Gastrocnemius medialis (tissue), 4 donors: Measurements from ENCODE around the gene ZBTB49. TPM values are rescaled to one million over a fixed set of nuclear protein-coding genes. Genes with fewer than 3 reads are reported as not detected.

ENCODE experiments used
- ATAC-seq, 2 donors: fragments of 150-250 bp; one replicate each; pipeline ENCODE4 v1.9.1; 2016
- DNase-seq, 2 donors: peaks; one replicate each; pipeline ENCODE4 v3.0.0-alpha.2; 2019
- H3K27ac ChIP-seq, 4 donors: fragments of 200-600 bp; sonication (generic); 1 replicate in 1 of 4; 2 replicates in 3 of 4; pipeline ENCODE4 v1.5.1; 2016 to 2018; ENCODE audit warnings: mild to moderate bottlenecking in 2 of 4, moderate library complexity in 1 of 4
- H3K27me3 ChIP-seq, 3 donors: fragments of 200-600 bp; sonication (generic) in 2 of 3; 1 replicate in 1 of 3; 2 replicates in 2 of 3; pipeline versions ENCODE4 v1.5.1 to v1.6.0; 2016 to 2019; ENCODE audit warnings: mild to moderate bottlenecking in 1 of 3, moderate library complexity in 1 of 3
- H3K36me3 ChIP-seq, 2 donors: fragments of 200-600 bp; sonication (generic) in 1 of 2; one replicate each; pipeline ENCODE4 v1.5.1; 2017 to 2018
- H3K4me1 ChIP-seq, 2 donors: fragments of 200-600 bp; sonication (generic) in 1 of 2; one replicate each; pipeline ENCODE4 v1.5.1; 2016 to 2017; ENCODE audit warnings: mild to moderate bottlenecking in 2 of 2
- H3K4me3 ChIP-seq, 4 donors: fragments of 200-600 bp; sonication (generic) in 3 of 4; 1 replicate in 1 of 4; 2 replicates in 3 of 4; pipeline ENCODE4 v1.5.1; 2016 to 2019; ENCODE audit warnings: mild to moderate bottlenecking in 2 of 4
- H3K9me3 ChIP-seq, 3 donors: fragments of 200-600 bp; sonication (generic) in 2 of 3; 1 replicate in 1 of 3; 2 replicates in 2 of 3; pipeline ENCODE4 v1.5.1; 2016 to 2019
- CTCF ChIP-seq, 5 experiments: fragments of 450-650 bp in 3 of 5; fragments of 200-600 bp in 2 of 5; sonication (generic) in 2 of 5; IDR thresholded peaks in 4 of 5; conservative IDR thresholded peaks in 1 of 5; 1 replicate in 4 of 5; 2 replicates in 1 of 5; pipeline ENCODE4 v1.5.1; 2016 to 2019; ENCODE audit warnings: antibody characterized with exemption in 5 of 5, mild to moderate bottlenecking in 3 of 5, moderate library complexity in 3 of 5
- POLR2A ChIP-seq, 2 donors: fragments of 450-650 bp; IDR thresholded peaks; one replicate each; pipeline ENCODE4 v1.6.1; 2017; ENCODE audit warnings: antibody characterized with exemption in 2 of 2, mild to moderate bottlenecking in 2 of 2, moderate library complexity in 2 of 2
- in situ Hi-C, 4 donors: fragments of 200-750 bp; cut with MboI; loops; one replicate each; pipeline versions ENCODE4 v1.15.0 to v1.8.0; 2017; ENCODE audit warnings: low sequenced_read_pairs in 4 of 4
- intact Hi-C: fragments of 100-400 bp; cut with DNase I; formaldehyde crosslinking; loops from one replicate; pipeline ENCODE4 v1.15.1; 2023; ENCODE audit warnings: low total_unique reads
- total RNA-seq, 4 donors: library from RNA; depleted of rRNA; stranded (reverse); fragments of >200 nt; gene quantifications; one replicate each; pipeline versions ENCODE4 v1.1.0 to v1.2.3, GENCODE V29; 2016

Gene ZBTB49
- total RNA-seq, 4 donors from 2014 or later = 1.7 to 2.8 (median 2.5) TPM

- Histone ChIP-seq H3K27me3 (no peaks in the 10 kb centered on the region), H3K36me3 (peaks cover 0 to 48% of the 10 kb centered on the region in 2 donors), H3K27ac (no peak overlapping the region), H3K9me3 (no peaks in the 10 kb centered on the region), H3K4me1 (no peaks in the 10 kb centered on the region), H3K4me3 (no peak overlapping the region)
- no peak for ATAC-seq
- in situ Hi-C loops (no loop called here), intact Hi-C loops (no loop called here)
- TF ChIP-seq POLR2A (IDR thresholded peaks at IDR 0.05) (no peak), CTCF (IDR thresholded peaks at IDR 0.05 in 4 of 5, conservative IDR thresholded peaks at IDR 0.05 in 1 of 5) (no peak)
- DNase-seq = no peak
Measured at GRCh38 chr4:4320528-4320927, 30.5 kb downstream of the ZBTB49 start.

GRCh38 chr4:4320951-4321714, 31.1 kb downstream of the ZBTB49 start:
- DNase-seq (no peak), ATAC-seq (no peak)
- Histone ChIP-seq H3K4me1 (no peaks in the 10 kb centered on the region), H3K27ac (no peak overlapping the region), H3K9me3 (no peaks in the 10 kb centered on the region), H3K27me3 (no peaks in the 10 kb centered on the region), H3K36me3 (peaks cover 0 to 42% of the 10 kb centered on the region in 2 donors), H3K4me3 (no peak overlapping the region)
- in situ Hi-C loops (no loop called here), intact Hi-C loops (no loop called here)
- TF ChIP-seq POLR2A (IDR thresholded peaks at IDR 0.05) (no peak), CTCF (IDR thresholded peaks at IDR 0.05 in 4 of 5, conservative IDR thresholded peaks at IDR 0.05 in 1 of 5) (no peak)

GRCh38 chr4:4321951-4322688, 32.1 kb downstream of the ZBTB49 start:
- H3K4me1 ChIP-seq = no peaks in the 10 kb centered on the region
- no peaks in the 10 kb centered on the region for H3K9me3 ChIP-seq
- in situ Hi-C loops (no loop called here), intact Hi-C loops (no loop called here)
- ATAC-seq (no peak), DNase-seq (no peak)
- no peak overlapping the region for H3K4me3 ChIP-seq
- H3K36me3 ChIP-seq = peaks cover 0 to 32% of the 10 kb centered on the region in 2 donors
- no peak for TF ChIP-seq POLR2A (IDR thresholded peaks at IDR 0.05)
- no peak for TF ChIP-seq CTCF (IDR thresholded peaks at IDR 0.05 in 4 of 5, conservative IDR thresholded peaks at IDR 0.05 in 1 of 5)
- no peaks in the 10 kb centered on the region for H3K27me3 ChIP-seq
- H3K27ac ChIP-seq = no peak overlapping the region

GRCh38 chr4:4323705-4324534, 33.9 kb downstream of the ZBTB49 start:
- in situ Hi-C loops (no loop called here), intact Hi-C loops (no loop called here)
- Histone ChIP-seq H3K4me1 (no peaks in the 10 kb centered on the region), H3K9me3 (no peaks in the 10 kb centered on the region), H3K27me3 (no peaks in the 10 kb centered on the region), H3K27ac (no peak overlapping the region), H3K36me3 (peaks cover 0 to 25% of the 10 kb centered on the region in 2 donors), H3K4me3 (no peak overlapping the region)
- ATAC-seq (no peak), DNase-seq (no peak)
- no peak for TF ChIP-seq CTCF (IDR thresholded peaks at IDR 0.05 in 4 of 5, conservative IDR thresholded peaks at IDR 0.05 in 1 of 5)
